Stimulated activated CD4-positive, alpha-beta T cell treated with anti-CD3 and anti-CD28 coated beads, Interleukin-4, amount 100 ng/mL, for 24 hours (primary cell): Measurements from ENCODE around the gene COL1A1.

ENCODE experiments used
- DNase-seq: peaks from one replicate; pipeline ENCODE4 v3.0.0-alpha.2; 2020

Gene COL1A1

DNA sequence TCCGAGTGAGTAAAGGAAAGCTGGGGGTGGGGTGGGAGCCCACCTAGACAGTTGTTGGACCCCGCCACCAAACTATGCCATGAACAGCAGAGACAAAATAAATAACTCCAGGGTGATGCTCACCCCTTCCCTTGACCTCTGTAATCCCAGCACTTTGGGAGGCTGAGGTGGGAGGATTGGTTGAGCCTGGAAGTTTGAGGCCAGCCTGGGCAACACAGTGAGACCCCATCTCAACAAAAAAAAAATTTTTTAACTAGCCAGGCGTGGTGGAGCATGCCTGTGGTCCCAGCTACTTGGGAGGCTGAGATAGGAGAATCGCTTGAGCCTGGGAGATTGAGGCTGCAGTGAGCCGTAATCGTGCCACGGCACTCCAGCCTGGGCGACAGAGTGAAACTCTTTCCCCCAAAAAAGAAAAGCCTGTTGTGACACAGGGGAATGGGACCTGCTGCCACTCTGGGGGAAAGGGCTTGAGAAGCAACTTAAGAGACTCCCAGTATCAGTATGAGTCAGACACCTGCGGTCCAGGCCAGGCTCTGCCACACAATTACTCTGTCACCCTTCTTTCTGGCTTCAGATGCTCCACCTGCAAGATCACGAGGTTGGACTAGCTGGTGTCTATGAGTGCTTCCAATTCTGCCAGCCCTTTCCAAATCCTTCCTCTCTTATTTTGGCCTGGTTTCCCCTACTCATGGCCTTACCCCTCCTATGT lies 30.6 kb downstream of the COL1A1 start:
- DNase-seq, result no peak

DNA sequence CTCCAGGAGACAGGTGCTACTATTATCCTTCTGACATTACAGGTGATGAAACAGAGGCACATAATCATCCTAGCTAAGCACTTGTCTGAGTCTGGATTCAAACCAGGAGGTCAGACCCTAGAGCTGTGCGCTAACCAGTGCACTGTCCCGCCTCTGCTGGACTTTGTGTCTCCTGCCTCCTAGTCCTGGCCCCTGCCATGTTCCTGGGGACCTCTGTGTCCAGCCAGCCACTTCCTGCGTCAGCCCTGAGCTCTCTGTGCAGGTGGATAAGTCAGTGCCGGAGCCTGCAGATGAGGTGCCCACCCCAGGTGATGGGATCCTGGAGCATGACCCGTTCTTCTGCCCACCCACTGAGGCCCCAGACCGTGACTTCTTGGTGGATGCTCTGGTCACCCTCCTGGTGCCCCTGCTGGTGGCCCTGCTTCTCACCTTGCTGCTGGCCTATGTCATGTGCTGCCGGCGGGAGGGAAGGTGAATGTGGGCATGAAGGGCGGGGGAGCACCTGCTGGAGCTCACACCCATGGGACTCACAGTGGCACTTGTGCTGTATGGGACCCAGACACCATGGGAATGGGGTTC lies 31.5 kb downstream of the COL1A1 start:
- no peak for DNase-seq

- DNase-seq, result peak; percentile 60
These were observed 32.2 kb downstream of the COL1A1 start for GRCh38 chr17:50169121-50169764.

DNA sequence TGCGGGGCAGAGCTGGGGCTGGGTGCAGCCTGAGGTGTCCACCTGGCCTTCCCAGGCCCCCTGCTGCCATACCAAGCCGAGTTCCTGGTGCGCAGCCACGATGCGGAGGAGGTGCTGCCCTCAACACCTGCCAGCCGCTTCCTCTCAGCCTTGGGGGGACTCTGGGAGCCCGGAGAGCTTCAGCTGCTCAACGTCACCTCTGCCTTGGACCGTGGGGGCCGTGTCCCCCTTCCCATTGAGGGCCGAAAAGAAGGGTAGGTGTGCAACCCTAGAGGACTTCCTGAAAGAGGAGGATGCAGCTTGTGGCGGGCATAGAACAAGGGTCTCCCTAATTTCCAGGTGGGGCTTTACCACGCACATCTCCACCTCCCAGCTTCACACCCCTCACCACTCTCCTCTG lies 33.1 kb downstream of the COL1A1 start:
- DNase-seq, result no peak

GRCh38 chr17:50167371-50167770 lies 34.1 kb downstream of the COL1A1 start:
- no peak for DNase-seq

- DNase-seq, result no peak
These were observed 34.8 kb downstream of the COL1A1 start for GRCh38 chr17:50166518-50167181.

DNA sequence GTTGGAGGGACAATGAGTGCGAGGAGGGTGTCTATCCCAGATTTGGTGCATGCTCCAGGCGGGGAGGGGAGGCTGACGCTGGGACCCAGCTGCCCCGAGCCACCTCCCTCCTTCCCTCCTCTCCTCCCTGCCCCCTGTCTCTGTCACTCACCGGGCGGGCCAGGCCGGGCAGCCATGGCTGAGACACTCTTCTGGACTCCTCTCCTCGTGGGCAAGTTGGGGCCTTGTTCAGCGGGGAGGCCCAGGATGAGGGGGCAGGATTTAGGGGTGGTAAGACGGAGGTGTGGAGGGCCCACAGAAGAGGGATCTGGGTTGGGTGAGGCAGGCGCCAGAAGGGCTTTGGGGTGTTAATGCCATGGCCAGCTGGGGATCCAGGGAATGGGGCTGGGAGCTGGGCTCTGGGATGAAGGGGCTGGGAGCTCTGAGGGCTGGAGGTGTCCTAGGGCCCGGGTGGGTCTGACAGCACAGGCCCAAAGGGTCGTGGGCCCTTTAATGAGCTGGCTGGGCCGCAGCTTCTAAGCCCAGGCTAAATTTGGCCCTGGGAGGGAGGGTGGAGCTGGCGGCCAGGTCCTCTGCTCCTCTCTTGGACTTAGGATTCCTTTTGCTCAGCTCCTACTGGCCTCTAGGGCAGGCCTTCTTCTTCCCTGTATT lies 35.4 kb downstream of the COL1A1 start, which contains the start of gene SGCA:
TSS of gene SGCA (plus strand) at position 139 of the 651 bp plus-strand sequence. CDS start at position 175, 36 bp downstream.
- DNase-seq, result no peak

DNA sequence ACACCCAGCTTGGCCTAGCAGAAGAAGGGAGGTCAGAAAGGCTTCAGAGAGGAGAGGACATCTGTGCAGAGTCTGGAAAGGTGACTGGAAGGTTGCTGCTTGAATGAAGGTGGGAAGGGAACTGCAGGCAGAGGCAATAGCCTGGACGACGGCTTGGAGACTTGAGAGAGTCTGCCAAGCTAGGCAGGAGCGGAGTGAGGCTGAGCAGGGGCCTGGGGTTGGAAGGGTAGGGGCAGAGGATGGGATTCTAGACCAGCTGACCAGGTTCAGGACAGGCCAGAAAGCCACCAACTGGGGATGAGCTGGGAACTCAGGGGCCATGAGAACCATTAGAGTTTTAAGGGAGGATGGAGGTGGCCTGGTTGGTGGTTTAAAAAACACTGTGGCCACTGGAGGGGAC lies 36.0 kb downstream of the COL1A1 start:
- DNase-seq, result no peak

DNA sequence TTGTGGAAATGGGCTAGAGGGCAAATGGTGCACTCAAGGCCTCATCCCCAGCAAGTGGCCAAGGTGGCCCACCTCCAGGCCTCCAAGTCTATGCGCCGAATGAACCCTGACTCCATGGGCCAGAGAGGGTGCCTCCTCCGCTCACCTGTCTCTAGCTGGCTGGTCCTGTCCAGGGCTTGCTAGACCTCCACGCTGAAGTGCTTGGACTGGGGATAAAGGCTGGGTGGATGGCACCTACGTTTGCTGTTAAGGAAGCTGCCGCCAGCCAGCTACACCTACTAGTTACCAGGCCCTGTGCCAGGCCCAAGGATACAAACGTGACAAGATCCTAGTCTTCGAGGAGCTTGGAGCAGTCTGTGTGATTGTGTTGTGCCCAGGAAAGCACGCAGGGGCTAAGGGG lies 36.4 kb downstream of the COL1A1 start:
- DNase-seq, result no peak

DNA sequence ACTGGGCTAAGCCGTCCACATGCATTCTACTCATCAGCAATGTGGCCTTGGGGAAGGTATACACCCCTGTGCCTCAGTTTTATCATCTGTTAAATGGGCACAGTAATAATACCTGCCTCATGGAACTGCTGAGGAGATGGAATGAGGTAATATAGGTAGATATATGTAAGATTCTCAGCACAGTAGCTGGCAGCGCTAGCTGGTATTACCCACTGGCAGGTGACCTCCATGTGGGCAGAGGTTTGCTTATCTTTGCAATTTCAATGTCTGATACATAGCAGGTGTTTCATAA lies 36.8 kb downstream of the COL1A1 start:
- DNase-seq, result no peak

DNA sequence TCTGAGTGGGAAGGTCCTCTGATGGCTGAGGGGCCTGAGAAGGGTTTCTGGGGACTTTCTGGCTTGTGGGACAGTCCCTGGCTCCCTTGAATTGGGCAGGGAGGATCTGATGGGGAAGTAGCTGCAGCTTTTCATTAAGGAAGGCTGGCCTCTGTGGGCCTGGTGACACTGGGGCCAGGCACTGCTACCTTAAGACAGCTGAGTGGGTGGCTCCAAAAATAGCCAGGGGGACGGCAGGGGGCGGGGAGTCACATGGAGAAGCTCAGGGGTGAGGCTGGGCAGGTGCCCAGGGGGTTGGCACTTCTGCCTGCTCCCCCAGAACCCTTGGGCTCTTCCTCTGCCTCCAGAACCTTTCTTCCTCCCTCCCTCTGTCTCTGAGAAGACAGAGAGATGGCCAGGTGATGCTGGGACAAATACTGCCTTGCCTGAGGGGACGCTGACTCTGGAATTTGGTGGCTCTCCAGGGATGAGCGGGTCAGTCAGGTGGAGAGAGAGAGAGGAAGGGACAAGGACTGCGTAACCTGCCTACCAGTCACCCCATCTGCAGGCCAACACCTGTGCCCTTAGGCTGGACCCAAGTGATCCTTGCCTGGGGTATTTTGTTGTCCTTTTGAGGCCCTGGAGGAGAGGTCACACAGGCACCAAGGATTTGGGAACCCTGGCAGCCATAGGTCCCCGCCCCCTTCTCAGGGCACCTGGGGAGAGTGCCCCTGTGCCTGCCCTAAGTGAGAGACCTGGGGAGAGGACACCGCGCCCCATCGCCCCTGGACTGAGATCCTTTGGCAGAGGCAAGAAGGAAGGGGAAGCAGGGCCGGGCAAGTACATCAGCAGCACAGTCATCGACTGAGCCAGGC lies 37.4 kb downstream of the COL1A1 start:
- no peak for DNase-seq

DNA sequence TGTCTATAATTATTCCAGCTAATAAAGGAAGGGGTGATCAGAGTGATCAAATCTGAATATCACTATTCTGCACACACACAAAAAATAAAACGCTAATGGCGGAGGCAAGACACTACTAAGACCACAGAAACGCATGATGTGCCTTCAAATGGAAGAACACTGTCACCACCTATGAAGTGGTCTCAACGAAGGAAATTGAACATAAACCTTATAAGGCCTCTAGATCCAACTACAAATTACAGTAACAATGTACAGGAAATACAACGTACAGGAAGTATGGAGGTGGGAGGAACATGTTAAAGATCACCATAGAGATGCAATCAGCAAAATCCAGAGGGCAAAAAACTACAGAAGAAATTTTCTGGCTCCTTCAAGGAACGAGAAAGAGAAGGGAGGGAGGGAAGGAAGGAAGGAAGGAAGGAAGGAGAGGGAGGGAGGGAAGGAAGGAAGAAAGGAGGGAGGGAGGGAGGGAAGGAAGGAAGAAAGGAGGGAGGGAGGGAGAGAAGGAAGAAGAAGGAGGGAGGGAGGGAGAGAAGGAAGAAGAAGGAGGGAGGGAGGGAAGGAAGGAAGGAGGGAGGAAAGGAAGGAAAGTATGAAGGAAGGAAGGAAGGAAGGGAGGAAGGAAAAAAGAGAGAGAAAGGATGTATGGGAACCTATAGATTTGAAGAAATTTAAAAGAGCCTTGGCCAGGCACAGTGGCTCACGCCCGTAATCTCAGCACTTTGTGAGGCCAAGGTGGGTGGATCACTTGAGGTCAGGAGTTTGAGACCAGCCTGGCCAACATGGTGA lies 38.8 kb downstream of the COL1A1 start:
- no peak for DNase-seq

- no peak for DNase-seq
These were observed 39.5 kb downstream of the COL1A1 start for GRCh38 chr17:50161911-50162288.

- peak; percentile 96 for DNase-seq
These were observed 40.2 kb downstream of the COL1A1 start for GRCh38 chr17:50161023-50161910.

DNA sequence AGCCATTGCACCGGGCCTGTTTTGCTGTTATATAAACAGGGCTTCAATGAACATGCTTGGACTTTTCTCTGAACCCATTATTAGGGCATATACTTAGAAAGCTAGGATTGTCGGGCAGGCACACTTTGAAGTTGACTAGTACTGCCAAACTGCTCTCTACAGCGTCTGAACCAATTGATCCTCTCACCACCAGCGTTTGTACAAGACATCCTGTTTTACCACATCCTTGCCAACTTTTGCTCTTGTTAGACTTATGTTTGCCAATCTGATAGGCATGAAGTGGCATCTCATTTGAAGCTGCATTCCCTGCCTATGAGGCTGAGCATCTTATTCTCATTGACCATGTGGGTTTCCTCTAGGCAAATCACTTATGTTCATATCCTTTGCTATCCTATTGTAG lies 43.5 kb downstream of the COL1A1 start:
- DNase-seq, result no peak

GRCh38 chr17:50155115-50155819 lies 46.2 kb downstream of the COL1A1 start:
- no peak for DNase-seq

GRCh38 chr17:50154604-50155003 lies 46.8 kb downstream of the COL1A1 start:
- DNase-seq, result no peak

- DNase-seq, result no peak
These were observed 47.5 kb downstream of the COL1A1 start for GRCh38 chr17:50153650-50154575.

- DNase-seq, result no peak
These were observed 48.7 kb downstream of the COL1A1 start for GRCh38 chr17:50152736-50153135.
